Nephron (organoid): ENCODE data around the gene SLC36A4.

Experiments
- H3K27ac Mint-ChIP-seq, 3 experiments: 2 replicates each; pipeline ENCODE4 v1.8.0; 2020; ENCODE audit warnings: mixed read lengths in 3 of 3, mild to moderate bottlenecking in 2 of 3, moderate library complexity in 1 of 3
- H3K27me3 Mint-ChIP-seq: 2 replicates; pipeline ENCODE4 v1.8.0; 2021; ENCODE audit warnings: low read depth, mild to moderate bottlenecking, moderate library complexity, mixed read lengths
- H3K36me3 Mint-ChIP-seq: 2 replicates; pipeline ENCODE4 v1.8.0; 2020; ENCODE audit warnings: low read depth, mixed read lengths
- H3K4me1 Mint-ChIP-seq: 2 replicates; pipeline ENCODE4 v1.8.0; 2020; ENCODE audit warnings: mixed read lengths
- H3K4me3 Mint-ChIP-seq, 3 experiments: 2 replicates each; pipeline ENCODE4 v1.8.0; 2020; ENCODE audit warnings: mild to moderate bottlenecking in 3 of 3, mixed read lengths in 3 of 3, moderate library complexity in 2 of 3
- H3K9me3 Mint-ChIP-seq: 2 replicates; pipeline ENCODE4 v1.8.0; 2020; ENCODE audit warnings: mixed read lengths
- TF ChIP-seq, protein P1 (sequence below), 3 experiments: fragments of 200-600 bp; sonication (generic); IDR thresholded peaks; one replicate each; pipeline ENCODE4 v1.5.0; 2021; ENCODE audit warnings: antibody characterized with exemption in 3 of 3; ENCODE audit not compliant: unreplicated experiment in 3 of 3

The SLC36A4 gene

DNA sequence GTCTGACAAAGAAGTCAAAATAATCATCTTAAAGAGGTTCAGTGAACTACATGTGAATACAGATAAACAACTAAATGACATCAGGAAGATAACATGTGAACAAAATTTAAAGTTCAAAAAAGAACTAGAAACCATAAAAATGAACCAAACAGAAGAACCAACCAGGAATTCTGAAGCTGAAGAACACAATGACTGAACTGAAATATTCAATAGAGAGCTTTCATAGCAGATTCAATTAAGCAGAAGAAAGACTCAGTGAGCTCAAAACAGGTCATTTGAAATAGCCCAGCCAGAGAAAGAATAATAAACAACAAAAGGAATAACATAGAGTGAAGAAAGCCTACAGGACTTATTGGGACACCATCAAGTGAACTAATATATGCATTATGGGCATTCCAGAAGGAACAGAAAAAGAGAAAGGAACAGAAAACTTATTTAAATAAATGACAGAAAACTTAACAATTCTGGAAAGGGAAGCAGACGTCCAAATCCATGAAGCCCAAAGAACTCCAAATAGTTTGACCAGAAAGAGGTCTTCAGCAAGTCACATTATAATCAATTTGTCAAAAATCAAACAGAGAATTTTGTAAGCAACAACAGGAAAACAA is 11.0 kb upstream of the SLC36A4 start:
- Mint-ChIP-seq H3K9me3 (peaks cover 4% of the 10 kb centered on the region), H3K4me3 (no peak overlapping the region), H3K27me3 (no peaks in the 10 kb centered on the region), H3K4me1 (no peaks in the 10 kb centered on the region), H3K27ac (no peak overlapping the region), H3K36me3 (peaks cover 3% of the 10 kb centered on the region)
- TF ChIP-seq, protein P1, sequence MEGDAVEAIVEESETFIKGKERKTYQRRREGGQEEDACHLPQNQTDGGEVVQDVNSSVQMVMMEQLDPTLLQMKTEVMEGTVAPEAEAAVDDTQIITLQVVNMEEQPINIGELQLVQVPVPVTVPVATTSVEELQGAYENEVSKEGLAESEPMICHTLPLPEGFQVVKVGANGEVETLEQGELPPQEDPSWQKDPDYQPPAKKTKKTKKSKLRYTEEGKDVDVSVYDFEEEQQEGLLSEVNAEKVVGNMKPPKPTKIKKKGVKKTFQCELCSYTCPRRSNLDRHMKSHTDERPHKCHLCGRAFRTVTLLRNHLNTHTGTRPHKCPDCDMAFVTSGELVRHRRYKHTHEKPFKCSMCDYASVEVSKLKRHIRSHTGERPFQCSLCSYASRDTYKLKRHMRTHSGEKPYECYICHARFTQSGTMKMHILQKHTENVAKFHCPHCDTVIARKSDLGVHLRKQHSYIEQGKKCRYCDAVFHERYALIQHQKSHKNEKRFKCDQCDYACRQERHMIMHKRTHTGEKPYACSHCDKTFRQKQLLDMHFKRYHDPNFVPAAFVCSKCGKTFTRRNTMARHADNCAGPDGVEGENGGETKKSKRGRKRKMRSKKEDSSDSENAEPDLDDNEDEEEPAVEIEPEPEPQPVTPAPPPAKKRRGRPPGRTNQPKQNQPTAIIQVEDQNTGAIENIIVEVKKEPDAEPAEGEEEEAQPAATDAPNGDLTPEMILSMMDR (IDR thresholded peaks at IDR 0.05; ENCODE audit: unreplicated experiment in 3 of 3), result no peak

DNA sequence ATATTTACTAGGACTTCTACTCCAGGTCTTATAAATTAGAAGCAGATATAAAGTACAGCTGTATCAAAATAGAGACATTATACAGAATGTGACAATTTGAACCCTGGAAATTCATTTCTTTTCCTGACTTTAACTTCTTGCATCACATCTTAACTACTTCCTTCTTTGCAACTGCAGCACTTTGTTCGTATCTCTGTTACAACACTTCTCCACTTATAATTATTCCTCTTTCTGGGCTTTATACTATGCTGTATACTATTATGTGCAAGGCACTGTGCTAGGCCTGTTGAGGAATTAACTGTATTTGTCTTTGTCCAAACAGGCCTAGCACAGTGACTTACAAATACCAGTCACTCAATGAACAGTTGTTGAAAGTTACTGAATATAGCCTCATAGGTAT is 1.8 kb upstream of the SLC36A4 start:
- Mint-ChIP-seq H3K4me3 (peak overlapping the region; percentile 48 to 70 (median 58)), H3K9me3 (no peaks in the 10 kb centered on the region), H3K4me1 (no peaks in the 10 kb centered on the region), H3K27me3 (no peaks in the 10 kb centered on the region), H3K27ac (no peak overlapping the region), H3K36me3 (peaks cover 14% of the 10 kb centered on the region)
- TF ChIP-seq, protein P1 (IDR thresholded peaks at IDR 0.05; ENCODE audit: unreplicated experiment in 3 of 3), result no peak

DNA sequence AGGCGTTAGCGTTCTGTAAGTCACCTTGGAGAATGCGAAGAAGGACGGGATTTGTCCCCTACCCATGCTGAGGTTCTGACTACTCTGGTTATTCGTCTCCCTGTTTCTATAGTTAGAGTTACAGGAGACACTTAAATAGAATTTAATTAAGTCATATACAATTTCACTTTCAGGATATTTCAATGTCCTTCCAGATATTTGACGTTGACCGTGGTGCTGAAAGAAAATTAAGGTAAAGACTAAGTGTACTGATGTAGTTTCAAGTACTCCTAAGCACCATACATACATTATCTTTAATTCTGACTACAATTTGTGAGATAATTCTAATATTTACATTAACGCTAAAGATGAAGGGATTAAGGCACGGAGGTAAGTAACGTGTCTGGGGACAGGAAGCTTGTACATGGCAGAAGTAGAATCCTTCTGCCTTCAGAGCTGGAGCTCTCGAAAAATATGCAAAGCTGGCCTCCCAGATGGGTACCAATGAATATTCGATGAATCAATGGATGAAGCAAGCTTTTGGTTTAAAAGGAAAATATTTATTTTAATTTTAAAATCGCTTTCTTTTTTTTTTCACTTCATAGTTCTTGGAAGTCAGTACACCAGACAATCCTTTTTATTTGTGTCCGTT is 539 bp upstream of the SLC36A4 start:
- TF ChIP-seq, protein P1 (IDR thresholded peaks at IDR 0.05; ENCODE audit: unreplicated experiment in 3 of 3), result no peak
- Mint-ChIP-seq H3K27ac (peak overlapping the region in 2 of 3 experiments; percentile 90 to 98), H3K36me3 (peaks cover 16% of the 10 kb centered on the region), H3K4me1 (no peaks in the 10 kb centered on the region), H3K4me3 (peak overlapping the region; percentile 92 to 99 (median 94)), H3K27me3 (no peaks in the 10 kb centered on the region), H3K9me3 (no peaks in the 10 kb centered on the region)

GRCh38 chr11:93196816-93197379 is 893 bp downstream of the SLC36A4 start:
- peak overlapping the region; percentile 94 to 99 (median 98) for H3K27ac Mint-ChIP-seq
- H3K4me3 Mint-ChIP-seq, result peak overlapping the region; percentile 94 to 99 (median 99)
- no peaks in the 10 kb centered on the region for H3K4me1 Mint-ChIP-seq
- peaks cover 21% of the 10 kb centered on the region for H3K36me3 Mint-ChIP-seq
- TF ChIP-seq, protein P1 (IDR thresholded peaks at IDR 0.05; ENCODE audit: unreplicated experiment in 3 of 3), result peak; percentile 46 to 58 (median 47)
- H3K9me3 Mint-ChIP-seq, result peaks cover 2% of the 10 kb centered on the region
- no peaks in the 10 kb centered on the region for H3K27me3 Mint-ChIP-seq

DNA sequence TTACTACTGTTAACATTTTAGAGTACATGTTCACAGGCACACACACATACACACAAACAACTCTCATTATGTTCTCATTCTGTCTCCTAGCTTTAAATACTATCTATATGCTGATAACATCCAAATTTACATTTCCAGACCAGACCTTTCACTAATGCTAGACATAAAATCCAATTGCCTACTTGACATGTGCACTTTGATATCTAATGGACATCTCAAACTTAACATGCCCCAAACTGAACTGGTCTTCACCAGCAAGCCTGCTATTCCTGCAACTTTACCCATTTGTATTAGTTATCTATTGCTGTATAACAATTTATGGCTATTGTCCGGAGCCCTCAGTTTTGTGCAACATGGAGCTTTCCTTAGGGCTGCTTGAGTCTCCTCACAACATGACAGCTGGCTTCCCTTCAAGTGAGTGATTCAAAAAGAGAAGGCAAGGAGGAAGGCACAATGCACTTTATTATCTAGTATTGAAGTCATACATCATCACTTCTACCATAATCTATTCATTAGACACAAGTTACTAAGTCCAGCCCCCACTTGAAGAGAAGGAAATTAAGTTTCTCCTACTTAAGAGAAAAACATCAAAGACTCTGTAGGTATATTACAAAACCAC is 3.0 kb downstream of the SLC36A4 start:
- peaks cover 9% of the 10 kb centered on the region for H3K9me3 Mint-ChIP-seq
- no peaks in the 10 kb centered on the region for H3K4me1 Mint-ChIP-seq
- no peak overlapping the region for H3K27ac Mint-ChIP-seq
- no peaks in the 10 kb centered on the region for H3K27me3 Mint-ChIP-seq
- TF ChIP-seq, protein P1 (IDR thresholded peaks at IDR 0.05; ENCODE audit: unreplicated experiment in 3 of 3), result no peak
- H3K4me3 Mint-ChIP-seq, result peak overlapping the region in 2 of 3 experiments; percentile 5 to 24
- peaks cover 33% of the 10 kb centered on the region for H3K36me3 Mint-ChIP-seq
